Lower leg skin (tissue), 3 donors: ENCODE data around the gene RANBP3.

Experiments
- POLR2A ChIP-seq, 2 donors: fragments of 450-650 bp; IDR thresholded peaks; one replicate each; pipeline ENCODE4 v1.6.1; 2016 to 2017; ENCODE audit warnings: antibody characterized with exemption in 2 of 2, mild to moderate bottlenecking in 1 of 2, moderate library complexity in 1 of 2
- TF ChIP-seq, protein P1 (sequence below), 3 donors: fragments of 450-650 bp; IDR thresholded peaks; one replicate each; pipeline ENCODE4 v1.5.1; 2016; ENCODE audit warnings: antibody characterized with exemption in 3 of 3, mild to moderate bottlenecking in 3 of 3, moderate library complexity in 2 of 3

DNA sequence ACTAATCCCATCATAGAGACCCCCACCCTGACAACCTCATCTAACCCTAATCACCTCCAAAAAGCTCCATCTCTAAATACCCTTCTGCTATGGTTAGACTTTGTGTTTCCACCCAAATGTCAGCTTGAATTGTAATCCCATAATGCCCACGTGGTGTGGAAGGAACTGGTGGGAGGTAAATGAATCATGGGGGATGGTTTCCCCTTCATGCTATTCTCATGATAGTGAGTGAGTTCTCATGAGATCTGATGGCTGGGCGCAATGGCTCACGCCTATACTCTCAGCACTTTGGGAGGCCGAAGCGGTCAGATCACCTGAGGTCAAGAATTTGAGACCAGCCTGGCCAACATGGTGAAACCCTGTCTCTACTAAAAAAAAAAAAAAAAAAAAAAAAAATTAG, 70.7 kb downstream of the RANBP3 start:
- TF ChIP-seq, protein P1, sequence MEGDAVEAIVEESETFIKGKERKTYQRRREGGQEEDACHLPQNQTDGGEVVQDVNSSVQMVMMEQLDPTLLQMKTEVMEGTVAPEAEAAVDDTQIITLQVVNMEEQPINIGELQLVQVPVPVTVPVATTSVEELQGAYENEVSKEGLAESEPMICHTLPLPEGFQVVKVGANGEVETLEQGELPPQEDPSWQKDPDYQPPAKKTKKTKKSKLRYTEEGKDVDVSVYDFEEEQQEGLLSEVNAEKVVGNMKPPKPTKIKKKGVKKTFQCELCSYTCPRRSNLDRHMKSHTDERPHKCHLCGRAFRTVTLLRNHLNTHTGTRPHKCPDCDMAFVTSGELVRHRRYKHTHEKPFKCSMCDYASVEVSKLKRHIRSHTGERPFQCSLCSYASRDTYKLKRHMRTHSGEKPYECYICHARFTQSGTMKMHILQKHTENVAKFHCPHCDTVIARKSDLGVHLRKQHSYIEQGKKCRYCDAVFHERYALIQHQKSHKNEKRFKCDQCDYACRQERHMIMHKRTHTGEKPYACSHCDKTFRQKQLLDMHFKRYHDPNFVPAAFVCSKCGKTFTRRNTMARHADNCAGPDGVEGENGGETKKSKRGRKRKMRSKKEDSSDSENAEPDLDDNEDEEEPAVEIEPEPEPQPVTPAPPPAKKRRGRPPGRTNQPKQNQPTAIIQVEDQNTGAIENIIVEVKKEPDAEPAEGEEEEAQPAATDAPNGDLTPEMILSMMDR (IDR thresholded peaks at IDR 0.05) = no peak
- TF ChIP-seq POLR2A (IDR thresholded peaks at IDR 0.05) = no peak
